HG03457 (cell line): ENCODE measurements around the gene GGTA1.
"Not testable (repeated sequence)": the region's sequence is repeated elsewhere in the genome, so short reads cannot be mapped to it uniquely, and the experiment has no call there.

Experiments
- ATAC-seq: cut with Tn5 transposase; IDR thresholded peaks from one replicate; pipeline ENCODE4 v1.9.1; 2021; ENCODE audit warnings: moderate number of reproducible peaks; ENCODE audit not compliant: unreplicated experiment

Gene GGTA1

GRCh38 chr9:121499427-121500164 is at the start of gene GGTA1:
GGTA1 (minus strand) TSS chr9:121499844; CDS start chr9:121467922, 31,922 bp downstream.
- no peak for ATAC-seq

DNA sequence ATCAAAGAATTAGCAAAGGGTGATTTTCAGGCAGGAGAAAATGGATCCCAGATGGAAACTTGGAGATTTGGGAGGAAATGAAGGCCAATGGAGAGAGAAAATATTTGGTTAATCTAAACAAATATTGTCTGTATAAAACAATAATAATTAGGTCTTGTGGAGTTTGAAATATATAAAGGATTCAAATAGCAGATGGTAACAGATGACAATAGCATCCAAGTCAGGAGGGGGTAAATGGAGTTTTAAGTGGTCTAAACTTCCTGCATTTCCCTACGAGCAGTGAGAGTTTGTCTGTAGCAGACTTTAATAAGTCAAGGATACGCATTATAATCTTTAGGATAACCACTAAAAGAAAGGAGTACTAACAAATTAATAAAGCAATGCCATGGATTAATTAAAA is 49.0 kb upstream of the GGTA1 start:
- no peak for ATAC-seq

GRCh38 chr9:121545875-121546423 is 46.3 kb upstream of the GGTA1 start:
- ATAC-seq: peak; percentile 79

GRCh38 chr9:121545150-121545874 is 45.7 kb upstream of the GGTA1 start:
- no peak for ATAC-seq

DNA sequence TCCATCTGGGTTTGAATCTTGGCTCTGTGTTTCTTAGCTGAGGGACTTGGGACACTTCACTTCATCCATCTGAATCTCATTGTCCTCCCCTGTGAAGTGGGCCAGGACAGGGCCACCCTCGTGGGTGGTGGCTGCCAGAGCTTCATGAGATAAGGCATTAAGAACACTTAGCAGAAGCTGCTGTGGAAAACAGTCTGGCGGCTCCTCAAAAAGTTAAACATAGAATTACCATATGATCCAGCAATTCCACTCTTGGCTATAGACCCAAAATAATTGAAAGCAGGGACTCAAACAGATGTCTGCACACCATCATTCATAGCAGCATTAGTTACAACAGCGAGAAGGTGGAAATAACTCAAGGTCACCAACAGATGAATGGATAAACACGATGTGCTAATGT is 42.4 kb upstream of the GGTA1 start:
- no peak for ATAC-seq

GRCh38 chr9:121541256-121541655 is 41.6 kb upstream of the GGTA1 start:
- ATAC-seq: no peak

DNA sequence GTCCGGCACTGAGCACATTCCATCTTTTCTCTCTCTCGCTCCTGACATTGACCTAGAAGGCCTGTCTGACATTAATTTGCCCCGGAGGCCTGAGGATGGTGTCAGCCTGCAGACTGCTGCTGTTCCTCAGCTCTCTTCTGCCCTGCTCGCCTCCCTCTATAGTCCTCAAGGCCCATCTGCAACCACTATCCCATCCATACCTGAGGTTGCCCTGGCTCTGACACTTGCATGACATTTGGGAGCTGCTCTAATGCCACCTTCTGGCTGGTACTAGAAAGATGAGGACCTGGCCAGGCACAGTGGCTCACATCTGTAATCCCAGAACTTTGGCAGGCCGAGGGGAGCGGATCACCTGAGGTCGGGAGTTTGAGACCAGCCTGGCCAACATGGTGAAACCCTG is 38.6 kb upstream of the GGTA1 start:
- no peak for ATAC-seq

GRCh38 chr9:121537283-121537682 is 37.6 kb upstream of the GGTA1 start:
- no peak for ATAC-seq

DNA sequence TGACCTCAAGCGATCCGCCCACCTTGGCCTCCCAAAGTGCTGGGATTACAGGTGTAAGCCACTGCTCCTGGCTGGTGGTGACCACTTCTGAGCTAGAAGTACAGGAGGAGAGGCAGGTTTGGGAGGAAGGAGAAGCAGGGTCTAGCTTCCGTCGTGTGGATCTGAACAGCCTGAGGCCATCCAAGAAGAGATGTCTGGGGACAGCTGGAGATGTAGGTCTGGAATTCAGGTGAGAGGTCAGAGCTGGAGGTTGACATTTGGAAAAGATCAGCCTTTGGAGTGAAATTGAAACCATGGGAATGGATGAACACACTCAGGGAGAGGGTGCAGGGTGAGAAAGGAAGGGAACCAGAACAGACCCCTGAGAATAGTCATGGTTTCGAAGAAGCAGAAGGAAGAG is 33.2 kb upstream of the GGTA1 start:
- ATAC-seq: no peak

DNA sequence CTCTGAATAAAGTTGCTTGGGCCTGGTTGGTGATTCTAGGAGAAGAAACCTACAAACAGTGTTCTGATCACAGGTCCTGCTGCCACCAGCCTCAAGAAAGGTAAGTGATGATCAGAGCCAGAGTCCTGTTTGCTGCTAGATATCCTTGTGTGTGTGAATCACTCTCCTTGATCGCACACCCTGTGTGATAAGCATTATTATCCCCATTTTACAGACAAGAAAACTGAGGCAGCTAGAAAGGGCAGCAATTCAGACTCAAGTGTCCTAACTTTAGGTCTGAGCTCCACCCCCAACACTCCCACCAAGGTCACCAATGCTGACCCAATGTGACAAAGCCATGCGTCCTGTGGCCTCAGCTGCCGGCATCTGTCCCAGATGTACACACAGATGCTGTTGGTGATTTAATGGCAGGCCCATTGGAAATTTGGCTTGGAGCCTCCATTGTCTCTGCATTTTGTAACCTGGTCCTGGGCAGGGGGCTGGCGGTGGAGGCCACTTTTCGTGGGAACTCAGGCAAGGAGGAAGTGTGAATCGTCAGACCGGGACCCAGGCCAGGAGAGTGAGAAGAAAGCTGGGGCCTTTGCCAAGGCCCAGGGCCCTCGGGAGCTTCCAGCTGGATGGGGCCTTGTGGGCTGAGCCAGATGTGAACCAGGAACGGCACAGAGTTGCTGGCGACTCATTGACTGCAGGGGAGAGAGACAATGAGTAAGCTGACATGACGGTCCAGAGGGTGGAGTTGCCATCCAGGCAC is 29.8 kb upstream of the GGTA1 start:
- ATAC-seq: no peak

- no peak for ATAC-seq
Measured at GRCh38 chr9:121528642-121529041, 29.0 kb upstream of the GGTA1 start.

GRCh38 chr9:121527371-121527770 is 27.7 kb upstream of the GGTA1 start:
- ATAC-seq: no peak

DNA sequence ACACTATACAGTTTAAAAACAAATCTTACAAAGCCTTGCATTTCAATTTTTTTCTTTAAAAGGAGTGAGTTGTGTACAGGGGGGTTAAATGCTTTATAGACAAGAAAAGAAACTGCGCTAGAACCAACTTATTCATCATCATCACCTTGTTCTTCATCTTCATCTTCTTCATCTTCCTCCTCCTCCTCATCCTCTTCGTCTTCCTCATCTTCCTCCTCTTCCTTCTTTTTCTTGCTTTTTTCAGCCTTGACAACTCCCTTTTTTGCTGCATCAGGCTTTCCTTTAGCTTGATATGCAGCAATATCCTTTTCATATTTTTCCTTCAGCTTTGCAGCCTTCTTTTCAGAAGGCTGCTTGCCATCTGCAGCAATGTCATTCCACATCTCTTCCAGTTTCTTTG is 20.0 kb upstream of the GGTA1 start:
- ATAC-seq: not testable (repeated sequence)

- no peak for ATAC-seq
Measured at GRCh38 chr9:121518634-121519033, 19.0 kb upstream of the GGTA1 start.

GRCh38 chr9:121513166-121513565 is 13.5 kb upstream of the GGTA1 start:
- ATAC-seq: not testable (repeated sequence)

DNA sequence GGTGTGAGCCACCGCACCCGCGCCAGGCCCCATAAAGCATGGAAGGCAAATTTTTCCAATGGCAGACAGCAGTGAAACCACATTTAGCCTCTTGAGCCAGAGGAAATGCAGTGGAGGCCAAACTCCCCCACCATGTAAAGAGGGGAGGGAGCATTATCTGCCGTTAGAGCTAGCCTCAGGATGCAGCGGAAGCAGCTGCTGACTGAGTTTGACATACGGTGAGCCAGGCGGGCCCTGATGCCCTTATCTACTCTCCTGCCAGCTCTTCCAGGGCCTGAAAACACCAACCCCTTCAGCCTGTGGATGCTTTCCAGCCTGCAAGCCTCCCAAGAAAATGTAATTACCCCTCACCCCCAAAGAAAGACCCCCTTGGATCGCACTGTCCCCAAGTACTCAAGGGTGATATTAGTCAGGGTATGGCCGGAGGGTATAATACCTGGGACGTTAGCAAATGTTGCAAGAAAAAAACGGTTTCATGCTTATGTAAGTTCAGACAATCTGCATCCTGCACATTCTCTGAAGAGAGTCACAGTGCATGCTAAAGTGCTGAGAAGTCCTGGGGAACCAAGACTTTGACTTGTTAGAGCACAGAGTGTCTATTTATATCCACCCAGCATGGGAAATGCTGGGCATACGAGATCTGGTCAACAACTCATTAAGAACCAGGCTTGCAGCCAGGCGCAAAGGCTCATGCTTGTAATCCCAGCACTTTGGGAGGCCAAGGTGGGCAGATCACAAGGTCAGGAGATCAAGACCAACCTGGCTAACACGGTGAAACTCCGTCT is 11.3 kb upstream of the GGTA1 start:
- no peak for ATAC-seq

DNA sequence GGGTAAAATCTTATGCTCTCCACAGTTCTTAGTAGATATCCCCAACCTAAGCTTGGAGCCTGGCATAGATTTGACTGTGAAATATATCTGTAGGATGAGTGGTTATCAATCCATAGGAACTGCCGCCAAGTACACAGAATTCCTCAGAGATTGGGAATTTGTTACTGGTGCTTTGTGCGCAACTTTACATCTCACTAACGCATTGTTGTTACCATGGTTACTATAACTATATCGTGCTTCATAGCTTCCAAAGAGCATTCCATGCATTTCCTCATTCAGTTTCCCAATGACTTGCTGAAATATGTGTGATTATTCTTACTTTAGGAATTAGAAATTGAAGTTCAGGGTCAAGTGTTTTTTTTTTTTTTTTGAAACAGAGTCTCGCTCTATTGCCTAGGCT is 9.5 kb upstream of the GGTA1 start:
- no peak for ATAC-seq

- no peak for ATAC-seq
Measured at GRCh38 chr9:121508415-121508814, 8.8 kb upstream of the GGTA1 start.

GRCh38 chr9:121505903-121506735 is 6.5 kb upstream of the GGTA1 start:
- ATAC-seq: no peak

DNA sequence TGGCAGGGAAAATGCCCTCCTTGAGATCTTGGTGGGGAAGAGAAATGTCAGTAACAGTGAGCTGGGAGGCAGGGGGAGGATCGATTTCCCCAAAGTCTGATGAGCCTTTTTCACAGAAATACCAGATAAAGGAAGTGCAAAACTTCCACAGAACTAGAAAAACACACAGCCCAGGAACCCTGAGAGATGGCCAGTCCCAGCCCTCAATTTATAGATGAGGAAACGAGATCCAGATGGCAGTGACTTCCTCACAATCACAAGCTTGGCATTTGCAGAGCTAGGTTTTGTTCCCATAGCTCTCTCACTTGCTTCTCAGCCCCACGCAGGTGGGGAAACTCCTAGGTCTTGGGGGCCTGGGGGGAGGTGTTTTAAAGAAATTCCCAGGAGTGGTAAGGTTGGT is 3.8 kb upstream of the GGTA1 start:
- ATAC-seq: no peak
